ENCODE measurements around the gene KLHL10.

GRCh38 chr17:41821776-41822175 lies 15.8 kb upstream of the KLHL10 start:
- TF ChIP-seq CTCF (IDR thresholded peaks at IDR 0.05) (no peak), ZFX (IDR thresholded peaks at IDR 0.05; ENCODE audit: borderline replicate concordance) (no peak)

All from 22Rv1 (cell line).